ENCODE data around the gene NHERF1.
A peak's percentile ranks its signal among the peaks of the same experiment; 100 is the strongest.

The NHERF1 gene

GRCh38 chr17:74807441-74807840 is 59.0 kb downstream of the NHERF1 start:
- DNase-seq: peak in 4 of 51 donors; percentile 16 to 34 (median 20)

GRCh38 chr17:74807925-74808324 is 59.5 kb downstream of the NHERF1 start:
- DNase-seq: peak in 16 of 51 donors; percentile 12 to 51 (median 32)

GRCh38 chr17:74808714-74809430 is 60.4 kb downstream of the NHERF1 start:
- peak in 1 of 51 donors; percentile 15 for DNase-seq

GRCh38 chr17:74810699-74811485 is 62.5 kb downstream of the NHERF1 start:
- DNase-seq: peak in 21 of 51 donors; percentile 21 to 69 (median 37)

GRCh38 chr17:74812109-74813009 is 63.9 kb downstream of the NHERF1 start:
- DNase-seq: peak in 8 of 51 donors; percentile 27 to 60 (median 54)

- DNase-seq: no peak
Observed at GRCh38 chr17:74814453-74814852, 66.0 kb downstream of the NHERF1 start.

- no peak for DNase-seq
Observed at GRCh38 chr17:74815067-74815466, 66.6 kb downstream of the NHERF1 start.

GRCh38 chr17:74815550-74816370 is 67.3 kb downstream of the NHERF1 start:
- peak in 1 of 51 donors; percentile 8 for DNase-seq

GRCh38 chr17:74816905-74817620 is 68.6 kb downstream of the NHERF1 start:
- no peak for DNase-seq

GRCh38 chr17:74818291-74818938 is 70.0 kb downstream of the NHERF1 start:
- no peak for DNase-seq
